OCI-LY3 (cell line): Measurements from ENCODE around the gene KIF3B.
A peak's percentile ranks its signal among the peaks of the same experiment; 100 is the strongest.

ENCODE experiments used
- H2AFZ ChIP-seq: fragments of 200-600, 300-600 bp; shearing (Covaris generic); 2 replicates; pipeline ENCODE4 v1.6.0; 2014; ENCODE audit warnings: antibody characterized with exemption, low read depth, low read length
- H3K27ac ChIP-seq: fragments of 200-600, 300-600 bp; sonication (generic); 2 replicates; pipeline ENCODE4 v1.5.1; 2014; ENCODE audit warnings: mild to moderate bottlenecking, low read length, moderate library complexity, mixed read lengths
- H3K27me3 ChIP-seq: fragments of 200-600, 300-600 bp; sonication (generic); 2 replicates; pipeline ENCODE4 v1.6.1; 2014; ENCODE audit warnings: low read depth, low read length, mixed read lengths
- H3K36me3 ChIP-seq: fragments of 200-600, 300-600 bp; sonication (generic); replicated peaks from 2 replicates; pipeline ENCODE3; 2014; ENCODE audit warnings: low read depth, low read length, mixed read lengths
- H3K4me1 ChIP-seq: fragments of 300-600, 200-600 bp; sonication (generic); 2 replicates; pipeline ENCODE4 v1.6.1; 2014; ENCODE audit warnings: low read length, mixed read lengths
- H3K4me2 ChIP-seq: fragments of 200-600, 300-600 bp; sonication (generic); 2 replicates; pipeline ENCODE4 v1.6.1; 2014; ENCODE audit warnings: low read length, mixed read lengths
- H3K4me3 ChIP-seq: fragments of 300-600, 200-600 bp; sonication (generic); 2 replicates; pipeline ENCODE4 v1.5.1; 2014; ENCODE audit warnings: antibody characterized with exemption, mild to moderate bottlenecking, low read length, moderate library complexity
- H3K79me2 ChIP-seq: fragments of 300-600, 200-600 bp; shearing (Covaris generic); 2 replicates; pipeline ENCODE4 v1.6.1; 2014; ENCODE audit warnings: mild to moderate bottlenecking, low read length, mixed read lengths
- H3K9ac ChIP-seq: fragments of 300-600, 200-600 bp; shearing (Covaris generic); 2 replicates; pipeline ENCODE4 v1.6.0; 2014; ENCODE audit warnings: mild to moderate bottlenecking, low read length, moderate library complexity
- H3K9me3 ChIP-seq: fragments of 200-600, 300-600 bp; shearing (Covaris generic); 2 replicates; pipeline ENCODE4 v1.6.1; 2014; ENCODE audit warnings: low read length, mixed read lengths; ENCODE audit not compliant: insufficient read depth
- H4K20me1 ChIP-seq: fragments of 200-600, 300-600 bp; sonication (generic); 2 replicates; pipeline ENCODE4 v1.6.1; 2016; ENCODE audit warnings: low read length, mixed read lengths; ENCODE audit not compliant: insufficient read depth
- CTCF ChIP-seq: fragments of 200-600, 300-600 bp; sonication (generic); IDR thresholded peaks from 2 replicates; pipeline ENCODE4 v1.5.1; 2014; ENCODE audit warnings: antibody characterized with exemption, low read length, low read depth
- EZH2phosphoT487 ChIP-seq: fragments of 200-600 bp; shearing (Covaris generic); IDR thresholded peaks from 2 replicates; pipeline ENCODE4 v1.6.1; 2018; ENCODE audit warnings: antibody characterized with exemption, mixed run types, low read depth

KIF3B gene

DNA sequence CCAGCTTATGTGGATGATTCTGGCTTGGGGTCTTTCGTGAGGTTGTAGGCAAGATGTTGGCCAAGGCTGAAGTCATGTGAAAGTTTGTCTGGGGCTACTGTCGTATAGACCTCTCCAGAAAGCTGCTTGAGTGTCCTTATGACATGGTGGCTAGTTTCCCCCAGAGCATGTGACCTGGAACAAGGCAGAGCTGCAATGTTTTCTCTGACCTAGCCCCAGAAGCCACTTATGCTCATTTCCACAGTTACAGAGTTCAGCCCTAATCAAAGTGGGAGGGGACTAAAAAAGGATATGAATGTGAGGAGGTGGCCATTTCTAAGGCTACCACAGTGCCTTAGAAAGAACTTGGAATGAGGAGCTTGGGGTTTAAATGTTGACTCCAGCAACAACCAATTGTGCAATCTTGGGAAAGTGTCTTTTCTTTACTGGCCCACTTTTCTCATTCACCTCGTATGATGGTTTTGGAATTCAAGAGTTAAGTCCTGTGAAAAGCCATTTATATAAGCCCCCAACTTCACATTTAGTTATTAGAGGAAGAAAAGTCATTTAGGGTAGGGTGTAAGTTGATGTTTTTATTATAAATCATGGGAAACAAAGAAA lies 74.8 kb downstream of the KIF3B start:
- H3K4me2 ChIP-seq, result no peak overlapping the region
- peaks cover 49% of the 10 kb centered on the region for H3K4me1 ChIP-seq
- H3K27ac ChIP-seq, result no peak overlapping the region

GRCh38 chr20:32353848-32354496 lies 76.5 kb downstream of the KIF3B start:
- Histone ChIP-seq H3K9me3 (no peaks in the 10 kb centered on the region), H3K4me2 (peak overlapping the region; percentile 92), H2AFZ (no peak overlapping the region), H3K27me3 (no peaks in the 10 kb centered on the region), H3K36me3 (no peaks in the 10 kb centered on the region), H4K20me1 (no peaks in the 10 kb centered on the region), H3K79me2 (peaks cover 7% of the 10 kb centered on the region), H3K4me1 (peaks cover 51% of the 10 kb centered on the region), H3K9ac (peak overlapping the region; percentile 92; the same call in 1 of the 2 replicates), H3K4me3 (no peak overlapping the region), H3K27ac (peak overlapping the region; percentile 95)
- TF ChIP-seq CTCF, result no peak
- no peak for TF ChIP-seq EZH2phosphoT487

More for the DNA sequence above, 74.8 kb downstream of the KIF3B start:
- H3K9me3 ChIP-seq, result no peaks in the 10 kb centered on the region
- no peaks in the 10 kb centered on the region for H3K27me3 ChIP-seq
- no peak for TF ChIP-seq CTCF
- no peak for TF ChIP-seq EZH2phosphoT487
- H2AFZ ChIP-seq, result no peak overlapping the region
- no peak overlapping the region for H3K9ac ChIP-seq
- H3K79me2 ChIP-seq, result peaks cover 5% of the 10 kb centered on the region
- no peaks in the 10 kb centered on the region for H3K36me3 ChIP-seq
- H4K20me1 ChIP-seq, result no peaks in the 10 kb centered on the region
- no peak overlapping the region for H3K4me3 ChIP-seq

GRCh38 chr20:32354592-32355416 lies 77.4 kb downstream of the KIF3B start:
- H3K4me3 ChIP-seq, result peak overlapping the region; percentile 91

More at GRCh38 chr20:32354592-32355416, 77.4 kb downstream of the KIF3B start:
- Histone ChIP-seq H3K36me3 (peaks cover 7% of the 10 kb centered on the region), H3K9me3 (no peaks in the 10 kb centered on the region), H3K27me3 (no peaks in the 10 kb centered on the region), H3K4me2 (peak overlapping the region; percentile 92), H3K79me2 (peaks cover 16% of the 10 kb centered on the region), H3K4me1 (peaks cover 48% of the 10 kb centered on the region), H2AFZ (no peak overlapping the region), H4K20me1 (peaks cover 7% of the 10 kb centered on the region; the same call in 1 of the 2 replicates), H3K27ac (peak overlapping the region; percentile 95), H3K9ac (peak overlapping the region; percentile 92)
- no peak for TF ChIP-seq CTCF
- no peak for TF ChIP-seq EZH2phosphoT487
